Karpas-422 (cell line): ENCODE measurements around the gene HCST. TPM values are rescaled to one million over a fixed set of nuclear protein-coding genes. Genes with fewer than 3 reads are reported as not detected.
A peak's percentile ranks its signal among the peaks of the same experiment; 100 is the strongest.

Source experiments
- DNase-seq: peaks from one replicate; pipeline ENCODE4 v3.0.0-alpha.2; 2015
- H2AFZ ChIP-seq: fragments of 200-600 bp; sonication (generic); 2 replicates; pipeline ENCODE4 v1.6.1; 2014; ENCODE audit warnings: antibody characterized with exemption, low read length, mixed read lengths
- H3K27ac ChIP-seq: fragments of 200-600 bp; sonication (generic); 2 replicates; pipeline ENCODE4 v1.5.1; 2014; ENCODE audit warnings: mild to moderate bottlenecking, low read length, moderate library complexity
- H3K27me3 ChIP-seq: fragments of 200-600 bp; sonication (generic); 2 replicates; pipeline ENCODE4 v1.6.1; 2014; ENCODE audit warnings: low read length, mixed read lengths
- H3K36me3 ChIP-seq: fragments of 200-600 bp; sonication (generic); 2 replicates; pipeline ENCODE4 v1.6.1; 2014; ENCODE audit warnings: low read length, mixed read lengths; ENCODE audit not compliant: insufficient read depth
- H3K4me1 ChIP-seq: fragments of 200-600 bp; sonication (generic); 2 replicates; pipeline ENCODE4 v1.6.1; 2014; ENCODE audit warnings: mild to moderate bottlenecking, low read length, mixed read lengths
- H3K4me2 ChIP-seq: fragments of 200-600 bp; sonication (generic); 2 replicates; pipeline ENCODE4 v1.6.1; 2014; ENCODE audit warnings: low read length, low read depth, mild to moderate bottlenecking; ENCODE audit not compliant: poor library complexity, severe bottlenecking
- H3K4me3 ChIP-seq: fragments of 200-600 bp; sonication (generic); 2 replicates; pipeline ENCODE4 v1.5.1; 2014; ENCODE audit warnings: mild to moderate bottlenecking, antibody characterized with exemption, low read length, mixed read lengths
- H3K79me2 ChIP-seq: fragments of 200-600 bp; sonication (generic); 2 replicates; pipeline ENCODE4 v1.6.1; 2014; ENCODE audit warnings: mild to moderate bottlenecking, low read length, mixed read lengths
- H3K9ac ChIP-seq: fragments of 200-600 bp; sonication (generic); 2 replicates; pipeline ENCODE4 v1.6.0; 2014; ENCODE audit warnings: low read length
- H3K9me2 ChIP-seq: fragments of 200-600 bp; sonication (generic), shearing (Covaris generic); replicated peaks from 2 replicates; pipeline ENCODE4 v1.6.0; 2014; ENCODE audit warnings: mild to moderate bottlenecking, low read length, moderate library complexity; ENCODE audit not compliant: insufficient read depth
- H3K9me3 ChIP-seq: fragments of 300-700, 200-600 bp; sonication (generic); 2 replicates; pipeline ENCODE4 v1.6.1; 2014; ENCODE audit warnings: low read length, mixed read lengths
- H4K20me1 ChIP-seq: fragments of 200-600 bp; sonication (generic); 2 replicates; pipeline ENCODE4 v1.6.1; 2014; ENCODE audit warnings: mild to moderate bottlenecking, antibody characterized with exemption, low read length, low read depth; ENCODE audit not compliant: insufficient read depth
- total RNA-seq: library from RNA; depleted of rRNA; stranded (reverse); fragments of >200 nt; shearing (Covaris generic); gene quantifications from 2 replicates; pipeline ENCODE4 v1.2.3, GENCODE V29; 2014; ENCODE audit warnings: low replicate concordance

The HCST gene
- total RNA-seq, 1 experiment from 2014 or later, result 18.8 TPM

DNA sequence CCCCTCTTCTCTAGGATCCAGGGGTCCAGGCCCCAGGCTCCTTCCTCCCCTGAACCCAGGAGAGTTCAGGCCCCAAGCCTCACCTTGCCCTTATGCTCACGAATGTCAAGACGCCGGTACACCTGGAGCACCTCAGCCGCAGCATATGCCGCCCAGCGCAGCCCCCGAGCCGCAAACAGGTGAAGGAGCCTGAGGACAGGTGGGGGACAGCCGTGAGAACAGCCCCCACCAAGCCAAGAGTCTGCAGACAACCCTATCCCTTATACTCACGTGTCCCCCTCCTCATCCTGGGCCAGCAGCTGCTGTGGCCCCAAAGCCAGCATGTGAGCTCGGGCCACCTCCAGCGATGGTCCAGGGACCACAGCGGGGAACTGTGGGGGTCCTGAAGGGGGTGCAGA is 5.7 kb upstream of the HCST start:
- Histone ChIP-seq H3K9me2 (no peaks in the 10 kb centered on the region), H3K36me3 (0 out of 2 replicates have a peak, but pooled peaks cover 4% of the 10 kb centered on the region), H2AFZ (no peak overlapping the region), H3K4me2 (no peak overlapping the region), H3K9ac (no peak overlapping the region), H3K27ac (no peak overlapping the region), H3K4me1 (peaks cover 24% of the 10 kb centered on the region), H3K79me2 (peaks cover 21% of the 10 kb centered on the region), H3K4me3 (no peak overlapping the region), H3K9me3 (no peaks in the 10 kb centered on the region), H3K27me3 (no peaks in the 10 kb centered on the region), H4K20me1 (no peaks in the 10 kb centered on the region)
- DNase-seq, result peak; percentile 24

GRCh38 chr19:35897706-35898451 is 4.5 kb upstream of the HCST start:
- peak overlapping the region; percentile 100 for H3K4me2 ChIP-seq
- H4K20me1 ChIP-seq, result no peaks in the 10 kb centered on the region
- 0 out of 2 replicates have a peak, but pooled peaks cover 4% of the 10 kb centered on the region for H3K36me3 ChIP-seq
- H3K9ac ChIP-seq, result peak overlapping the region; percentile 99
- peaks cover 37% of the 10 kb centered on the region for H3K4me1 ChIP-seq
- H3K27me3 ChIP-seq, result no peaks in the 10 kb centered on the region
- H3K9me3 ChIP-seq, result no peaks in the 10 kb centered on the region
- peak overlapping the region; percentile 59; the same call in 1 of the 2 replicates for H3K27ac ChIP-seq
- H3K4me3 ChIP-seq, result peak overlapping the region; percentile 94
- peaks cover 21% of the 10 kb centered on the region for H3K79me2 ChIP-seq
- H3K9me2 ChIP-seq, result no peaks in the 10 kb centered on the region
- DNase-seq, result no peak
- no peak overlapping the region; the same call in 1 of the 2 replicates for H2AFZ ChIP-seq

DNA sequence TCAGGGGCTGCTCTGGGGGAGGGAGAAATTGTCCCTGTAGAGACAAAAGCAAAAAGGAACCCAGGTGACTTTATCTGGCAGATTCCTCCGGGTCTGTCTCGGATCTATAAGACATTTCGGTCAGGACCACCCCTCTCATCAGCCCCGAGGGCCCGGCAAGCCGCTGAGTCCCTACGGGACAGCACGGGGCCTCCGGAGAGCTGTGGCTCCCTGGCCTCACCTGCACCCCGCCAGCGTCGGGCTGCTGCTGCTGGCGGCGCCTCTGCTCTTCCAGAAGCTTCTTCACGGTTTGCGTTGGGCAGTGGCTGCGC is 3.9 kb upstream of the HCST start:
- H3K4me2 ChIP-seq, result peak overlapping the region; percentile 100
- no peaks in the 10 kb centered on the region for H3K9me3 ChIP-seq
- peaks cover 21% of the 10 kb centered on the region for H3K79me2 ChIP-seq
- no peaks in the 10 kb centered on the region for H3K27me3 ChIP-seq
- no peaks in the 10 kb centered on the region for H3K9me2 ChIP-seq
- no peaks in the 10 kb centered on the region for H4K20me1 ChIP-seq
- peaks cover 43% of the 10 kb centered on the region for H3K4me1 ChIP-seq
- H3K27ac ChIP-seq, result peak overlapping the region; percentile 59
- peak overlapping the region; percentile 99 for H3K9ac ChIP-seq
- peak overlapping the region; percentile 94 for H3K4me3 ChIP-seq
- H2AFZ ChIP-seq, result peak overlapping the region; percentile 81
- no peak for DNase-seq
- 0 out of 2 replicates have a peak, but pooled peaks cover 4% of the 10 kb centered on the region for H3K36me3 ChIP-seq

- Histone ChIP-seq H3K4me3 (peak overlapping the region; percentile 94), H3K36me3 (0 out of 2 replicates have a peak, but pooled peaks cover 4% of the 10 kb centered on the region), H3K4me1 (peaks cover 48% of the 10 kb centered on the region), H4K20me1 (no peaks in the 10 kb centered on the region), H3K9me3 (no peaks in the 10 kb centered on the region), H3K4me2 (peak overlapping the region; percentile 100), H2AFZ (peak overlapping the region; percentile 54; the same call in 1 of the 2 replicates), H3K79me2 (peaks cover 21% of the 10 kb centered on the region), H3K27ac (peak overlapping the region; percentile 77), H3K9ac (peak overlapping the region; percentile 99), H3K27me3 (no peaks in the 10 kb centered on the region), H3K9me2 (no peaks in the 10 kb centered on the region)
- DNase-seq, result peak; percentile 95
Observed at GRCh38 chr19:35899547-35900214, 2.6 kb upstream of the HCST start.

- Histone ChIP-seq H2AFZ (no peak overlapping the region), H3K27me3 (no peaks in the 10 kb centered on the region), H3K4me3 (no peak overlapping the region), H3K4me2 (peak overlapping the region; percentile 100), H3K36me3 (0 out of 2 replicates have a peak, but pooled peaks cover 4% of the 10 kb centered on the region), H3K9ac (0 out of 2 replicates have a peak overlapping the region, but pooled peaks have one; percentile 23), H3K27ac (no peak overlapping the region), H3K79me2 (peaks cover 21% of the 10 kb centered on the region), H3K9me3 (no peaks in the 10 kb centered on the region), H3K9me2 (no peaks in the 10 kb centered on the region), H4K20me1 (no peaks in the 10 kb centered on the region), H3K4me1 (peaks cover 48% of the 10 kb centered on the region)
- DNase-seq, result no peak
Observed at GRCh38 chr19:35901055-35901644, 1.2 kb upstream of the HCST start.

DNA sequence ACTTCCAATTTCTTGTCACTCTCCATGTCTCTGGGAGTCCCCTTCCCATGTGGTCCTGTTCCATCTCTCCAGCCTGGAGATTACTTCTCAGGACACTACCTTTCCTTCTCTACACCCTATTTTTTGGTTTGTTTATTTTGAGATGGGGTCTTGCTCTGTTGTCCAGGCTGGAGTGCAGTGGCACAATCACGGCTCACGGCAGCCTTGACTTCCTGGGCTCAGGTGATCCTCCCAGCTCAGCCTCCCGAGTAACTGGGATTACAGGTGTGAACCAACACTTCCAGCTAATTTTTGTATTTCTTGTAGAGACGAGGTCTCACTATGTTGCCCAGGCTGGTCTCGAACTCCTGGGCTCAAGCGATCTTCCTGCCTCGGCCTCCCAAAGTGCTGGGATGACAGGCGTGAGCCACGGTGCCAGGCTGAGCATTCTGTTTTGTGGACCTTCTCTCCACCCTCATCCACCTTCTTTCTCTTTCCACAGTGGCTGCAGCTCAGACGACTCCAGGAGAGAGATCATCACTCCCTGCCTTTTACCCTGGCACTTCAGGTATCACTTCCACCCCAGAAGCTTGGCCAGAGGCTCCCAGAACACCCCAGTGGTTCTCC is 644 bp downstream of the HCST start:
- Histone ChIP-seq H3K4me1 (peaks cover 48% of the 10 kb centered on the region), H3K79me2 (peaks cover 16% of the 10 kb centered on the region), H3K4me3 (peak overlapping the region; percentile 76), H4K20me1 (no peaks in the 10 kb centered on the region), H3K36me3 (no peaks in the 10 kb centered on the region), H3K9me2 (no peaks in the 10 kb centered on the region), H3K27me3 (no peaks in the 10 kb centered on the region), H3K27ac (no peak overlapping the region), H3K9me3 (no peaks in the 10 kb centered on the region), H2AFZ (peak overlapping the region; percentile 55; the same call in 1 of the 2 replicates), H3K4me2 (peak overlapping the region; percentile 69), H3K9ac (peak overlapping the region; percentile 77)
- DNase-seq, result peak; percentile 36

GRCh38 chr19:35903550-35904179 is 1.3 kb downstream of the HCST start:
- peak overlapping the region; percentile 77 for H3K9ac ChIP-seq
- H3K27me3 ChIP-seq, result no peaks in the 10 kb centered on the region
- H3K79me2 ChIP-seq, result peaks cover 9% of the 10 kb centered on the region
- H4K20me1 ChIP-seq, result no peaks in the 10 kb centered on the region
- H3K9me2 ChIP-seq, result no peaks in the 10 kb centered on the region
- H3K4me2 ChIP-seq, result peak overlapping the region; percentile 69
- DNase-seq, result peak; percentile 95
- no peaks in the 10 kb centered on the region for H3K36me3 ChIP-seq
- peak overlapping the region; percentile 55; the same call in 1 of the 2 replicates for H2AFZ ChIP-seq
- peaks cover 41% of the 10 kb centered on the region for H3K4me1 ChIP-seq
- no peak overlapping the region for H3K27ac ChIP-seq
- H3K4me3 ChIP-seq, result peak overlapping the region; percentile 76
- no peaks in the 10 kb centered on the region for H3K9me3 ChIP-seq
